Stimulated activated CD4-positive, alpha-beta T cell treated with anti-CD3 and anti-CD28 coated beads, Interleukin-4, amount 100 ng/mL, for 4 hours (primary cell): ENCODE data around the gene IGSF9.

Source experiments
- DNase-seq, 2 experiments: peaks; one replicate each; pipeline ENCODE4 v3.0.0-alpha.2; 2020

IGSF9 gene

GRCh38 chr1:159895836-159896545 lies 49.4 kb downstream of the IGSF9 start:
- DNase-seq: no peak

- no peak for DNase-seq
These were observed 50.1 kb downstream of the IGSF9 start for GRCh38 chr1:159895286-159895685.

DNA sequence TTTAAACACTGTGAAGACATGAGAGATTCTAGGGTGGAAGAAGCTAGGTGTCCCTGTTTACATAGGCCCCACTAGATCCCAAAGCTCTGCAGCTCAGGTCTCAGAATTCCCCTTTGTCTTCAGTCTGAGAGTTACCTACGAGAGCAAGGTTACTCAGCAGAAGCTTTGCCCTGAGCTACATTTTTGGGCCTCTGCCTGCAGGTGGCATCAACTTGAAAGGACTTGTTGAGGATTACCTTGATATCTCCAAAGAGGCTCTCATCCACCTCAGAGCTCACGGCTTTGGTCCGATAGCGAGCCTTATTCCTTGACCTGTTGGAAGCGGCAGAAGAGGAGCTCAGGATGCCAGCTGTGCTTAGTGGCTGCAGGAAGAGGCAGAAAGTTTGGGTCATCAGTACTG lies 52.5 kb downstream of the IGSF9 start:
- no peak for DNase-seq

- DNase-seq: peak; percentile 63 to 66
These were observed 53.9 kb downstream of the IGSF9 start for GRCh38 chr1:159891275-159892157.

GRCh38 chr1:159890390-159890789 lies 55.0 kb downstream of the IGSF9 start:
- DNase-seq: no peak

DNA sequence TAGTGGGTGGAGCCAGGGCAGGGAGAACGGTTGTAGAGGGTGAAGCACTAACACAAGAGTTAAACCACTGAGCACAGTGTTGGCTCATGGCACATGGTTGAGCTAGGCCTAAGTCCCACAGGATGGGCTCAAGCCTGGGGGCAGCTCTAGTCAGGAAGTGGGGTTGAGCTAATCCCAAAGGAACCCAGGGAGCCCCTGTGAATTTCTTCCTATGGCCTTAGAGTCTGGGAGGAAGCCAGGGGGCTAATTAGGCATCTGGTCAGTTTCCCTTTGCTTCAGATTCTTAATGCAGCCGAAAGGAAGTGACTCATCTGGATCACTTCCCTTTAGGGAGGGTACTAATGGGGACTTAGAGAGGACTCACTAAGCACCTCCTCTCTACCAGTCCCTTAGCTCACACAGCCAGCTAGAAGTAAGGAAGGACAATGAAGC lies 55.6 kb downstream of the IGSF9 start:
- DNase-seq: no peak

- DNase-seq: no peak
These were observed 56.2 kb downstream of the IGSF9 start for GRCh38 chr1:159889202-159889601.

DNA sequence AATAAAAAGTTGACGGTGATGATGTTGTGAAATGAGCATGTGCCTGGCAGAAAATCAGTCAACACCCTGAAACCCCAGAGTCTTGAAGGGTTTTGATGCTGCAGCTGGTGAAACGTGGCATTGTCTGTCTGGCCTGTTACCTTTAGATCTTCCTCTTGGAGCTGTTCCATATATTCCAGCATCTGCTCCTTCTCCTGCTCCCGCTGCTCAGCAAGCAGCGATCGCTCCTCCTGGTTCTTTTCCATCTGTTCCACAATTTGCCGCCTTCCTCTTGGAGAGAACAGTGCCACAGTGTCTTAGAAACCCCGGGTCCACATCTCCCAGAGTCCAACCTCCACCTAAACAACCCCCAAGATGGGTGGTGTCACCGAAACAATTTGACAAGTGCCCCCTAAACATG lies 61.1 kb downstream of the IGSF9 start:
- no peak for DNase-seq

GRCh38 chr1:159883134-159883533 lies 62.3 kb downstream of the IGSF9 start:
- DNase-seq: no peak

GRCh38 chr1:159882527-159882862 lies 62.9 kb downstream of the IGSF9 start:
- no peak for DNase-seq

DNA sequence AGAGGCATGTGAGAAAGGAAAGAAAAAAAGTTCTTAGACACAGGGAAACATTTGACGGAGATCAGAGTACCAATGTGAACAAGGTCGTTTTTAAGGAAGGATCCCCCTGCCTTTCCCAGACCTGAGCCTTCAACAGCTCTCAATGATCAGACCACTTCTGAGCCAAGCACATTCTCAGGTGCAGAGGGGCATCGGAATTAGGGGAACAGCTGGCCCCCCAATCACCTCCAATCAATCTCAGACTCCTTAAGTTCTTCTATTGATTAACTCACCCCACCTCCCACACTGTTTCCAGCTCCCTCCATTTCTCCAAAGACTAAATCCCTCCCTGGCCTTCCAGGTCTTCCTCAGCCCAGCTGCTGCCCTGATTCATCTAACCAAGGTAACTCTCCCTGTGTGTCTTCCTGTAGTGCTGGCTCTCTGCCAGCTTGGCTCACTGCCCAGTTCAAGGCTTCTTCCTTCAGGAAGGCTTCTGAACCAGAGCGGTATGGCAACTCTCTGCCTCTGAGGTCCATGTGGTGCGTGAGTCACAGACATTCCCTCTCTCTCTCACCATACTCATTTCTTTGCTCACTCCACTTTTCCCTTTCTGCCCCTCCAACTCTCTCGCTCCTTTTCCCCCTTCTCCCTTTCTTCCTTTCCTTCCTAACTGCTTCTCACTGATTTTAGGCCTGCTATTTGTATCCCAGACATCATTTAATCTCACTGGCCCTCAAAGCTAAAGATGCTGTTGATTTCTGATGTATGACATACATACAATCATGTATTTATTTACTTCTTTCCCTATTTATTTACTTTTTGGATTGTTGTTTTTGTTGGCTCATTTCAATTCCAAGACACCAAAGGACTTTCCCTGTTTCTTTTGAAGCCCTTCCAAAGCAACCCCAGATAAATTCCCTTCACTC lies 63.5 kb downstream of the IGSF9 start:
- DNase-seq: peak; percentile 9 to 23

DNA sequence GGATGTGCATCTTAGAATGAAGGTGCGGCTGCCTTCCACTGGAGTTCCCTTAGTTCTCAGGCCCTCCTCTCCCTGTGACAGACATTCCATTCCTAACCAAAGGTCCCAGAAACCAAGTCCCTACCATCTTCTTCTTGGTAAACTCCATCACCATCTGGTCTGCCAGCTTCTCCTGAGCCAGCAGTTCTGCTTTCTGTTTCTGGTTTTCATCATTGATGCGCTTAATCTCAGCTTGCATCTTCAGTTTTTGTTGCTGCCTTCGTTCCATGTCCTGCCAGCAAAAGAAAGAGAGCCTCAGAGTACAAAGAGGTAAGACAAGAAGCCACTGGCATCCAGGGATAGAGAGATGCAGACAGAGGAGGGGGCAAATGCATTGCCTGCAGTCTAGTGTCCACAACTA lies 65.0 kb downstream of the IGSF9 start:
- no peak for DNase-seq

GRCh38 chr1:159879977-159880376 lies 65.4 kb downstream of the IGSF9 start:
- no peak for DNase-seq

DNA sequence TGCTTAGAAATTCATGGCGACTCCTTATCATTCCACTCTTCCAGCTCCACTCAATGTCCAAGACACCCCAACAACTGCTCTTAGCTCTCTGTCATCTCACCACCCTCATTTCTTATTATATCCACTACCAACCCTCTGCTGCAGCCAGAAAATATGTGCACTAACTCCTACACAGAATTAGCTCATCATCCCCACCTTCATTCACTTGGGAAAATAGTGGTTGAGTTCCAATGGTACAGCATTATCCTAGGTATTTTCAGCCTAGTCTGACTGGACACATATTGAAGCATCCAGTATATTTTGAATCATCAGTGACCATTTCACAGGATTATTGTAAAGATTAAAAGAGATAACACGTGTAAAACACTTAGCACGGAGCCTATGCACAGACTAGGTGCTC lies 66.3 kb downstream of the IGSF9 start:
- no peak for DNase-seq

DNA sequence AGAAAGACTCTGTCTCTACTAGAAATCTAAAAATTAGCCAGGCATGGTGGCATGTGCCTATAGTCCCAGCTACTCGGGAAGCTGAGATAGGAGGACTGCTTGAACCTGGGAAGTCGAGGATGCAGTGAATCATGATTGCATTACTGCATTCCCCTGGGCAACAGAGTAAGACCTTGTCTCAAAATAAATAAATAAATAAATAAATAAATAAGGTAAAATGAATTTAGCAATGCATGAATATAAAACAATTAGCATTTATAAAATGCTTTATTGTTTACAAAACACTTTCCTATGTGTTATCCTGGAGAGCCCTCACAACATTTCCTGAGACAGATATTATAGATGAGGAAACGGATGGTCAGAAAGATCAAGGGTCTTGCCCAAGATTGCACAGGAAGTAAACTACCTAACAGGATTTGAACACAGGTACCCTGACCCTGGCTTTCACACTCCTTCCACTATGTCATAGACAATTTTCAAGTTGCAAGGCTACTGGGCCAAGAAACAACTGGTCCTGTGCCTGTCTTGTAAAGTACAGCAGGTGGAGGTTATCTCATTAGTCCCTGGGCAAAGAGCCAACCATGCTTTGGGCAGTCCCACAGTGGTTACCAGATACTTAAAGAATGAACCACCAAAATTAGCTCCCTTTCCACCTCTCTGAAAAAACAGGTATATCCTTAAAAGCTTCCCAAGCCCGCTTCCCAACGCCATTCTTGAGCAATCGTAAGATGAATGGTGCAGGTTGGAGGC lies 67.5 kb downstream of the IGSF9 start:
- DNase-seq: no peak
